ENCODE data around the gene HPN.

Gene HPN

DNA sequence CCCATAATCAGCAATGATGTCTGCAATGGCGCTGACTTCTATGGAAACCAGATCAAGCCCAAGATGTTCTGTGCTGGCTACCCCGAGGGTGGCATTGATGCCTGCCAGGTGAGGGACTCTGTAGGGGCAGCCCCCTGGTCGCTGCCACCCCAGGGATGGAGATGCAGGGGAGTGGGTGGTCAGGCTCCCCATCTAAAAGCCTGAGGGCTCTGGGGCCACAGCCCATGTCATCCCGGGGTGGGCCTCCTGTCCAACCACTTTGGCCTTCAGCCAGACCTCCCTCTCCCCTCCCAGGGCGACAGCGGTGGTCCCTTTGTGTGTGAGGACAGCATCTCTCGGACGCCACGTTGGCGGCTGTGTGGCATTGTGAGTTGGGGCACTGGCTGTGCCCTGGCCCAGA is 24.1 kb downstream of the HPN start:
- no peak for DNase-seq

GRCh38 chr19:35066121-35066520 is 24.6 kb downstream of the HPN start:
- DNase-seq, result no peak

DNA sequence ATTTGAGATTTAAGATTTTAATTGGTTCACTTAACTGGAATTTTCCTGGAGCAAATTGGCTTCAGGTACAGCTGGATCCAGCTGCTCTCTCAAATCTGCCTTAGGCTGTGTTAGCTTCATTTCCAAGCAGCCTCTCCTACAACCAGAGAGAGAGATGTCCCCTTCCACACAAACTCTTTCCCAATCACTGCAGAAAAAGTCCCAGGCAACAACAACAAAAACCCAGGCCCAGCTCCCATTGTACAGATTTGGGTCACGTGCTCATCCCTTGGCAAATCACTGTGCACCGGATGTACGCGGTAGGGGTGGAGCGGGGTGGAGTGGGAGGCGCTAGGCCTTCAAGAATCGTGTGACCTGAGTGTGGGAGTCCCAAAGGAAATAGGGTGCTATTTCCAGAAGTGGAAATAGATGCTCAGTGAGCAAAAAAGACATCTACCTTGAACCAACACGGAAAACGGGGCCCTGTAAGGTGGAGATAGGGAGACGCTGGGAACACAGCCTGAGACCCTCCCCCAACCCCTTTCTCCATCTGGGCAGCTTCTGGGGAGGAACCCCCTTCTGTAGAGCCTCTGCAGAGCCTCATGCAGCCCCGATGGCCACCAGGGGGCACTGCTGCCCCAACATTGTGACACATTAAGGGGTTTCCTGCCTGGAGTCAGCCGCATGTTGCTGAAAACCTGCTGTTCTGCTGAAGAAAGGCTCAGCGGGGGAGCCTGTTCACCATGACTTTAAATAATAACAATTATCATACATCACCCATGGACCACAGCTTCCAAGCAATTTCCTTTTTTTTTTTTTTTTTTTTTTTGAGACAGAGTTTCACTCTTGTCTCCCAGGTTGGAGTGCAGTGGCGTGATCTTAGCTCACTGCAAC is 25.4 kb downstream of the HPN start:
- DNase-seq, result peak; percentile 92

DNA sequence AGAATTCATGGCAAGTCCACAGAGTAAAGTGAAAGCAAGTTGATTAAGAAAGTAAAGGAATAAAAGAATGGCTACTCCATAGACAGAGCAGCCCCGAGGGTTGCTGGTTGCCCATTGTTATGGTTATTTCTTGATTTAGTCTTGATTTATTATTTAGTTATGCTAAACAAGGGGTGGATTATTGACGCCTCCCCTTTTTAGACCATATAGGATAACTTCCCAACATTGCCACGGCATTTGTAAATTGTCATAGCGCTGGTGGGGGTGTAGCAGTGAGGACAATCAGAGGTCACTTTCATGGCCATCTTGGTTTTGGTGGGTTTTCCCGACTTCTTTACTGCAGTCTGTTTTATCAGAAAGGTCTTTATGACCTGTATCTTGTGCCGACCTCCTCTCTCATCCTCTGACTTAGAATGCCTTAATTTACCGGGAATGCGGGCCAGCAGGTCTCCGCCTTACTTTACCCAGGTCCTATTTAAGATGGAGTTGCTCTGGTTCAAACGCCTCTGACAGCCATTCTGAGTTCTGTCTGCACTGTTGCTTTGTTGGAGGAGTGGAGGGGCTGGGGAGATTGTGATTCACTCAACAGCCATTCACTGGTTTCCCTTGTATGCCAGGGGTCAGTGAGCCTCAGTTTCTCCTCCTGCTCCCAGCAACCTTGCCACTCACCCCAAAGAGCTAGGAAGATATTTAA is 27.6 kb downstream of the HPN start:
- no peak for DNase-seq

GRCh38 chr19:35069696-35070095 is 28.2 kb downstream of the HPN start:
- DNase-seq, result no peak

DNA sequence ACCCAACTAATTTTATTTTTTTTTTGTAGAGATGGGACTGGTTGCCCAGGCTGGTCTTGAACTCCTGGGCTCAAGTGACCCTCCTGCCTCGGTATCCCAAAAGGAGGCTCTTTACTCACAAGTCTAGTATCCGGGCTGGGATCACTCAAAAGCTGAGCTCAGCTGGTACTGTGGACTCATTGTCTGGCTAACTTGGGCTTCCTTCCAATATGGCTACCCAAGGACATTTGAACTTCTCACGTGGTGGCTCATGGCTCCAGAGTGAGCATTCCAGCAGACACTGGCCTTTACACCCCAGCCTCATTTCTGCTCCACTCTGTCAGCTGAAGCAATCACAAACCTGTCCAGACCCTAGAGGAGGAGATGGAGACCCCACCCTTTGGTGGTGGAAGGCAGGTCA is 28.9 kb downstream of the HPN start:
- no peak for DNase-seq

DNA sequence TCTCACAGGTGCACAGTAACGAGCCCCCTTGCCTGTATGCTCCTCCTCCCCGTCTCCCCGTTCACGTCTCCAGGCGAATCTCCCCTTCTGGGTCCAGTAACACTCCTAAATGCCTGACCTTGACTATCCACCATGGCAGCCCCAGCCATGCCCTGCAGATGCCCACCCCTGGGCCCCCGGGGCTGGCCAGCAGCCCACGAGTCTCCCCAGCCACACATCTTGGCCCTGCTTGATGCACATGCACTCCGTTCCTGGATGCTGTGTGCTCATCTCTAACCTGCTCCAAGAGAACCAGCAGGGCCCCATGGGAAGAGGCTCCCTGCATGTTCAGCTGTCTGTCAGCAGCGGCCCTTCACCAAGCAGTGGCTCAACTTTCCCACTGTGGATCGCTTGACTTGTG is 32.0 kb downstream of the HPN start:
- DNase-seq, result no peak

- DNase-seq, result no peak
Observed at GRCh38 chr19:35073941-35074340, 32.4 kb downstream of the HPN start.

DNA sequence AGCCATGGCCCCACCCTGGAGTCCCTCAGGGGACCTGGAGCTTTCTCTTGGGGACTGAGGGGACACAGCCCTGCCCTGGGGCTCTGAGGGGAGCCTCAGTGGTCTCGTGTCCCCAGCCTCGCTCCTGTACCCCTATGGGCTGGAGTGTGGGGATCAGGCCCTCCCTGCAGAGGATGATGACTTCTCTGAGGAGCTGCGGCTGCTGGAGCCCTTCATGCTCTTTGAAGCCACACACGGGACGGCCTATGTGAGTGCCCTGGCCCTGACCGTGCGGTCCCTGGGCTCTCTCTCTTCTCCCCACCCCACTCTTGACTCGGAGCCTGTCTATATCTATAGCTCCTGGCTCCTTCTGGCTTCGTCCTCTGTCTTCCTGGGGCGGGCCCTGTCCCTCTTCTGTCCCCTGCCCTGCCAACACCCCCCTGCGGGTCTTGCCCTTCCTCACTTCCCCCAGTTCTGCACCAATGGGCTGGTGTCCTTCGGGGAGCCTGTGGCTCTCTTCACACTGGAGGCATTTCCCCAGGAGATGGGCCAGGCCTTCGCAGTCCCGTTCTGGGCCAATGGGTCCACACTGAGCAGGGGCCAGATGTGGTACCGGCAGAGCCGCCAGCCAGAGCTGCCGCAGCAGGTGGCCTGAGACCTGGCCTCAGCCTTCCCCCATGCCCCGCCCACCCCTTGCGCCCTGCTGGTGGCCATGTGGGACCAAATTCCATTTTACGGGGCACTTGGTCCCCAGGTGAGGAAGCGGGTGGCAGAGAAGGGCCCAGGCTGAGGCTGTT is 33.1 kb downstream of the HPN start:
- DNase-seq, result no peak

DNA sequence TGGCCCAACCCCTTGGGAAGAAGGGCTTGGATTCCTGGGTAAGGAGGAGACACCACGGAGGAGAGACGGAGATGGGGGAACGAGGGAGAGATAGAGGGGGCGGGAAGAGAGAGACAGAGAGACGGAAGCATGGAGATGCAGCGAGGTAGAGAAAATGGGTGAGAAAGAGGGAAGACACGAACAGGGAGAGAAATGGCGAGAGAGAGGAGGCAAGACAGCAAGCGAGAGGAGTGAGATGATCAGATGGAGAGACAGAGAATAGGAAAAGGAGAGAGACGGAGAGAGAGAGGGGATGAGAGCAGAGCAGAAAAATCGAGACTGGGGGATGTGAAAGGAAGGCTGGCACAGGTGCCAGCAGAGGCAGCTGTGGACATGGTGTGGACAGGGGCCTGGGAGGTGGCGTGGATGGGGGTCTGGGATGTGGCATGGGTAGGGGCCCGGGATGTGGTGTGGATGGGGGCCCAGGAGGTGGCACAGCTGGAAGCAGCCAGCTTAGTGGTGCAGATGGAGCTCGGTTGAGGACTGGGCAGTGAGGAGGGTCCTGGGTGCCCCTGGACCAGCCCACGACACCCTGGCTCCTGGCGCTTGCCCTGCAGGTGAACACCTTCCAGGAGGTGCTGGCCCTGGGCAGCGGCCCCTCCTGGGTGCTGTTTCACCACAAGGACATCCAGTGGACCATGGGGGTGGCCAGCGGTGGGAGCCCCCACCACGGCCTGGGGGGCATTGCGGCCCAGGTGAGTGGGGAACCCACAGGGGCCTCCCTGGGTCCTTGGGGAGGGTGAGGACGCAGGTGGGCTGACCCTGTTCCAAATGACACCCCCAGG is 33.9 kb downstream of the HPN start:
- no peak for DNase-seq

DNA sequence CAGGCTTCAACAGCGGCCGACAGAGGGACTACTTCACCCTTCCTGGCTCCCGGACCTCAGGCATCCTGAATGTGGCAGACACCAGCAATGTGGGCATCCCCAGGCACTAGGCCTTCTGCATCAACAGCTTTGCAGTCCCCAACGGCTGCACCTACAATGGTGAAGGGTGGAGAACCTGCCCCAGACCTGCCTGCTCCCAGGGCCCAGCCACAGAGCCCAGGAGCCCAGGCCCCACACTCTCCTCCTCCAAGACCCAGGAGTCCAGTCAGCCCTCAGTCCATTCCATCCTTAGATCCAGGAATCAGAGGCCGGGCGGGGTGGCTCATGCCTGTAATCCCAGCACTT is 34.5 kb downstream of the HPN start:
- DNase-seq, result no peak

DNA sequence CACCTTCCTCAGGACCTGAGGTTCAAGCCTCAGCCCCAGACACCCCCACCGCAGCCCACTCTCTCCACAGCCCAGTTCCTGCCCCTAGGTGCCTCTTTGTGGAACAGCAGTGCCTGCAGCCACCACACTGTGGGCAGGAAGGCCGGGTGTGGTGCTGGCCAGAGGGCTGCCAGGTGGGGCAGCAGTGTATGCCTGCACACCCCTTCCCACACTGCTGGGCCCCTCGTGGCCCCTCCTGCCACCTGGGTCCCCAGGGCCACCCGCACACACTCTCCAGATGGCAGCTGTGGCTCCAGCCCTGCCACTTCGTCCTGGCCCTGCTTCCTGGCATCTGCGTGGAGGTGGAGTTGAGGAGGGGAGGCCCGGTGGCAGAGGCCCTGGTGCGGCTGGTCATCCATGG is 35.1 kb downstream of the HPN start:
- no peak for DNase-seq

DNA sequence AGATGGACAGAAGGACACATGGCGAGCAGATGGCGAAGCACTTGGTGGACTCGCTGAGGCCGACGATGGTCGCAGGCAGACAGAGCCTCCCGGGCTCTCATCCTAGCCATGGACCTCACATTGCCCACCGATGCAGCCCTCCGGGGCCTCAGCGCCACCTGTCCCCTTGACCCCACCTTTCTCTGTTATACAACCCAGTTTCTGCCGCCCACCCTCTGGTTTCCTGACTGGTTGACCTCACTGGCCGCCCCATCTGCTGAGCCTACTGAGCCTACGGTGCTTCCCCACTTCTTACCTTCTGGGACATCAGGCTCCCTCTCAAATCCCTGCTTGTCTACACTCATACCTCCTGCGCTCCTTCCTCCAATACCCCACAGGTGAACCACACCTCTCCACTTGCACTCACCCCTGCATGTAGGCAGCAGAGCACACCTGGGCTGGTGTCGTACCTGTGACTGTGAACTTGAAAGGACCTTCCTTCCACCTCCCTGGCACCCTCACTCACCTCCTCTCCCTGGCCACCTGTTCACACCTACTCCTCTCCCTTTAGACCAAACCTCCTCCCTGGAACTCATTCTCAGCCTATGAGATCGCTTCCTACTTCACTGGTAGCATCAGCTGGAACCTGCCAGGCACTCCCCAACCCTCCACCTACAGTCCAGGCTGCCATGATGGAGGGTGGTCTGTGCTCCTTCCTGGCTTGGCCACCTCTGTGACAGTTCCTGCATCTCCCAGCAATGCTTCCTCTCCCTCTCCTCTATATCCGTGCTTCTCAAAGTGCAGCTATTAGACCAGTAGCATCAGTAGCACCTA is 36.1 kb downstream of the HPN start:
- DNase-seq, result no peak

GRCh38 chr19:35079826-35080225 is 38.3 kb downstream of the HPN start:
- DNase-seq, result no peak

GRCh38 chr19:35080613-35081170 is 39.2 kb downstream of the HPN start:
- no peak for DNase-seq

DNA sequence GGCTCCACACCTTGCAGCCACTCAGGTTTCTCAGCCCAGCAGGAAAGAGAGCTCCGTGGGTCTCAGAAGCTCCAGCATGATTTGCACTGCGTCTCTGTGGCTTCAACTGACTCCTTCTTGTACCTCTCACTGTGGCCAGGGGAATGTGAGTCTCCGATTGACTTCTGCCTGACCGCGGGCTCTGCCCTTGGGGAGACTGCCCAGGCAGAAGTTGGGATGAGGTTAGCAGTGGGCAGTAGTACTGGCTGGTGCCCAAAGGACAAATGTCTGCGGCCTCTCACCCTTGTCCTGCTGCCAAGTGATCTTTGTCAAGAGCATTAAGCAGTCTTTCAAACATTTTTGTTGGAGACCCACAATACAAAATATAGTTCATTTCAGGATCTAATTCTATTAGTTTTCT is 39.7 kb downstream of the HPN start:
- no peak for DNase-seq

DNA sequence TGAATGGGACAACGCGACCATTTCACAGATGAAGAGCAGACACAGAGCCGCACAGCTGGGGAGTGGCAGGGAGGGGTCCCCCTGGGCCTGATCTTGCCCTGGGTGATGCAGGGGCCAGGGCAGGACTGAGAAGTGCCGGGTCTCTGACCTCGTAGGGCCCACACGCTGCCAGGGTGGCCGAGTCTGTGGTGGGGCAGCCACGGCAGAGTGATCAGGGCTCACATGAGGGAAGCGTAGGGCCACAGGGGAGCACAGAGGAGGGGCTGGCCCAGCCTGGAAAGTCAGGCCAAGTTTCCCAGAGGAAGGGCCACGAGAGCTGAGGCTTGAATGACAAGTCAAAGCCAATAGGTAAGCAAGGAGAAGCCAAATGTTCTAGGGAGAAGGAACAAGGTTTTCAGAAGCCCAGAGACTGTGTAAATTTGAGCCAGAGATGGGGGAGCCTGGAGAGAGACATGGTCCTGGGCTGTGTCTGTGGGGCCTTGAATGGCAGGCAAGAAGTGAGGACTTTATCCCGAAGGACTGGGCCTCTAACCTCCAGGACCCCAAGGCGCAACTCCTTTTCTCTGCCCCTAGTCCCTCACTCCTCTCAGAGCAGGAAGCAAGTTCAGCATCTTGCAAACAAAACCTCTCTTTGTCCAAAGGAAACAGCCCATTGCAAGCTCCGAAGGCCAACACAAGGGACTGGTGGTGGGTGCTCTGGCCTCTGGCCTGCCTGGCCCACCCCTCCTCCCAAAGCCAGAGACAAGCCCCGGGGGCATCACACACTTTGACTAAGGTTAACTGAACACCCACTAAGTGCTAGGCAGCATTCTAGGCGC is 42.4 kb downstream of the HPN start:
- DNase-seq, result no peak

DNA sequence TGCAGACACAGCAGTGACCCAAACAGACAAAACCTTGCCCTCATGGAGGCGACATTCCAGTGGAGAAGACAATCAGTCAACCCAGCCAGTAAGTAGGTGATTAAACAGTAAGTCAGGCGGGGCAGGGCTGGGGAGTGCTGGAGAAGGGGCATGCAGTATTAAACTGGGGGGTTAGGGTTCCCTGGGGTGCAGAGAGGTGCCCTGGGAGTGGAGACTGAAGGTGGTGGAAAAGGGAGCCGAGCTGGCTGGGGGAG is 42.9 kb downstream of the HPN start:
- no peak for DNase-seq

DNA sequence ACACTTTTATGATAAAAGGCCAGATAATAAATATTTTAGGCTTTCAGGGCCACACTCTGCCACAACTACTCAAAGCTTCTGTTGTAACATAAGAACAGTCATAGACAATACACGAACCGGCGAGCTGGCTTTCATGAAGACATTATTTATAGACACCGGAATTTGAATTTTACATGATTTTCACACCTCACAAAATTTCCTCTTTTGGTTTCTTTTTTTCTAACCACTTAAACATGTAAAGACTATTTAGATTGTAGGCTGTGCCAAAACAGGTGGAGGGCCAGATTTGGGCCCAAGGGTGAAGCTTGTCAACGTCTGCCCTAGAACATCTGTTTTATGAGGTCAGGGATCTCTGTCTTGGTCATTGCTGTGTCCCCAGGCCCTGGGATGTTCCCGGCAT is 44.4 kb downstream of the HPN start:
- DNase-seq, result no peak

DNA sequence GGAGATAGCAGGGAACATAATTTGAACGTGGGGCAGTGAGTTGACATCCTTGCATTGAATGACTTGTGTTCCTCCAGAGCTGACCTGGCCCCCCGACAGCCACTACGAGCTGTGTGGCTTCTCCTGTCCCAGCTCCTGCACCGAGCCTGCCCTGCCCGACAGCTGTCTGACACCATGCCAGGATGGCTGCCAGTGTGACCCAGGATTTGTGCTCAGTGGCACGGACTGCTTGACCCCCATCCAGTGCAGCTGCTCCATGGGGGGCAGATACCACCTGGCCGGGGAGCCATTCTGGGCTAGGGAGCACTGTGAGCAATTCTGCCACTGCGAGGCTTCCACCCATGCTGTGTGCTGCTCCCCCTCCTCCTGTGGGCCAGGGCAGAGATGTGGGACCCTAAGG is 44.9 kb downstream of the HPN start:
- no peak for DNase-seq

DNA sequence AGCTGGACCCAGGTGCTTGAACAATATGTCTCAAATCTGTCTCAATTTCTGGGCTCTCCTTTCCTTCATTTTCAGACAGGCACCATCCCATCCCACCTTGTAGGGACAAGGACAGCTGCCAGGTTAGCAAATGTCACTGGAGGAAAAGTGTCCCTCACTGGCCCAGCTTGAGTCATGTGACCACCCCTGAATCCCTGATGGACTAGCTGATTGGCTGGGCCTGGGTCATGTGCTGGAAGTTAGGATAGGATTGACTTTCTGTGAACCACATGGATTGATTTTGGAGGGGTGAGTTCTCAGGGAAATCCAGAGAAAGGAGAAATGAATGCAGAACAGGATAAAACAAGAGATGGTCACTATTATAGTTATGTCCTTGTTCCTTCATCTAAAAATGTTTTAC is 45.9 kb downstream of the HPN start:
- no peak for DNase-seq
